HG02840 (cell line): ENCODE results near the gene CCDC142.

Experiments
- ATAC-seq: cut with Tn5 transposase; IDR thresholded peaks from one replicate; pipeline ENCODE4 v1.9.1; 2021; ENCODE audit warnings: mild to moderate bottlenecking, moderate library complexity, moderate number of reproducible peaks; ENCODE audit not compliant: unreplicated experiment, low FRiP score

The CCDC142 gene

DNA sequence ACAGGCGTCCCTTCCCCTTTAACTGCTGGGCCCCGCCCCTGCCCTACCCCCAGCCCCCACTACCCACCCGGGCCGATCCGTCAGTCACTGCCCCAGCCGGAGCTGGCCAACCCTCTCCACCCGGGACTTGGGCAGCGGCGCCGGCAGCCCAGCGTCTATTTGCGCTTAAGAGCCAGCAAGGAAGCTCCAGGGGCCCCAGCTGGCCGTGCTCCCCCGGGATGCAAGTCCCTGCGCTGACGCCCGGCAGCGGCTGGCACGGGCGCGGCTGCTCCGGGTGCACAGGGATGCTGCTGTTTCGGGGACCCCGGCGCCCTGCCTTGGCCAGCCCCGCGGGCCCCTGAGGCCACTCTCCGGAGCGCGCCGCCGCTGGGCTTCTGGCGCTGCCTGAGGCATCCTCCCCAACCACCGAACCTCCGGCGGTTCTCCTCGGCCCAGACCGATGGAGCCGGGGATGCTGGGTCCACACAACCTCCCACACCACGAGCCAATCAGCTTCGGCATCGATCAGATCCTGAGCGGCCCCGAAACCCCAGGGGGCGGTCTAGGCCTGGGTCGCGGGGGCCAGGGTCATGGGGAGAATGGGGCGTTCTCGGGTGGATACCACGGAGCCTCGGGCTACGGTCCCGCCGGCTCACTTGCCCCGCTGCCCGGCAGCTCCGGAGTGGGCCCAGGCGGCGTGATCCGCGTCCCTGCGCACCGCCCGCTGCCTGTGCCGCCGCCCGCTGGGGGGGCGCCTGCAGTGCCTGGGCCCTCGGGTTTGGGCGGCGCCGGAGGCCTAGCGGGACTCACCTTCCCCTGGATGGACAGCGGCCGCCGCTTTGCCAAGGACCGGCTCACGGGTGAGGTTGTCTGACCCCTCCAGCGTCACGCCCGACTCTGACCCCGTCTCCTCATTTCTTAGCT is 31.8 kb upstream of the CCDC142 start, which contains the start of gene TLX2:
TLX2 (plus strand) TSS at position 83 of the 903 bp plus-strand sequence; CDS start at position 440, 357 bp downstream.
- no peak for ATAC-seq

DNA sequence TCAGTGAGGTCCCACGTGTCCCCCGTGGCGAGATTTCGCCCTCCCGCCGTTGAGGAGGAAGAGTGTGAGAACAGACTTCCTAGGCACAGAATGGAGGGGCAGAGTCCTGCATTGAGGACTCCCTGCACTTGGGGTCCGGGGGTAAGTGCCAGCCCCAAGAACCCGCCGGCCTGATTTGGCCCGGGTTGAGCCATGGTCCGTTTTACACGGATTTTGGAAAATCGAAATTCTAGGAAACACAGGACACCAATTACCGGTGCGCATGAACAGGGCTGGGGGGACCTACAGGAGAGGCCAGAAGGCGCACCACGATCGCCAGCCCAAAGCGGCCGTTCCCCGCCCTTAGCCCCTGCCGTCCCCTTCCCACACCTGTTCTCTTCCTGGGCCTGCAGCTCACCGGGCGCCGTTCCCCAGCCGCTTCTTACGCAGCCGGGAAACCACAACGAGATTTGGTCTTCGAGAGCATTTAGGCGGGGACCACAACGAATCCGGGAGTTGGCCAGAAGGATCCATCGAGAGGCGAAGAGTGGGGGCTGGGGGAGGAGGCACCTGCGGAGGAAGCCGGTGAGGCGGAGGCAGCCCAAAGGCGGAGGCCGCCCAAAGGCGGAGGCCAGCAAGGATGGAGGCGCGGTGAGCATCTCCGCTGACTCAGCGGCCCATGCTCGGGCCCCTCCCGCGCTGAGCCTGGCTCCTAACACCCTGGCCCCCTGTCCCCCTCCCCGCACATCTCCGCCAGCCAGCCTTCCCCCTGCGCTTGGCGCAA is 31.0 kb upstream of the CCDC142 start:
- ATAC-seq: no peak

DNA sequence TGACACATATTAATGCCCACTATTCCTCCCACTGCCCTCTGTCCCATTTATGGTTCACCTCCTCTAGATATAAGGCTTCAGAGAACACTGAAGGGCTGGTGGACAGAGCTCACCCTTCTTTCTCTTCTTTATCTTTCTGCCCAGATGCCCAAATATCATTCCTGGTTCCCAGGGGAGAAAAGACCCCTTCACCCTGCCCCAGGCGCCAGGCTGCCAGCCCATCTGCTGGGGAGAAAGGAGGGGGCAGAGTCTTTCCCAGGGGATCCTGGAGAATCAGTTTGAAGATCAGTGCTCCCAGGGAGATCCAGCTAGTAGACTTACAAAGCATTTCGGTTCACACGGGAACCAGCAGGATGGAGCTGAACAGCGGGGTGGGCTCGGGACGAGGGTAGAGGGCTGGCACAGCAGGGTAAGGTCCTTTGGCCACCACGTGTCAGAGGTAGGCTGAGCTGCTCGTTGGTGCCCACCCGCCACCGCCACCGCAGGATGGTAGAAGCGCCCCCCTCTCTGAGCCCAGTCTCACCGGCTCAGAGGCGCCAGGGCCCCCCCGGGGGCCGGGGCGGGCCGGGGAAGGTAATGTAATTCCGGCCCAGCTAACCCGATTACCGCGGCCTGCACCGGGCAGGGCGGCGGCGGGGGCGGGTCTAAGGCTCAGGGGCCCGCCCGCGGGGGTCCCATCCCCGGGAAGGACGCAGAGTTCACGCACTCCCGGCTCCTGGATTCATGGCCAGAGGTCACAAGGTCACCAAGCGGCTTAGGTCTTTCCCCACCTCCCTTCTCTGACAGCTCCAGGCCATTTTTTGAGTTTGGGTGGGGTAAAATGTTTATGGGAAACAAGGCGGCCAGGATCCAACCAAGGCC is 30.2 kb upstream of the CCDC142 start:
- no peak for ATAC-seq

DNA sequence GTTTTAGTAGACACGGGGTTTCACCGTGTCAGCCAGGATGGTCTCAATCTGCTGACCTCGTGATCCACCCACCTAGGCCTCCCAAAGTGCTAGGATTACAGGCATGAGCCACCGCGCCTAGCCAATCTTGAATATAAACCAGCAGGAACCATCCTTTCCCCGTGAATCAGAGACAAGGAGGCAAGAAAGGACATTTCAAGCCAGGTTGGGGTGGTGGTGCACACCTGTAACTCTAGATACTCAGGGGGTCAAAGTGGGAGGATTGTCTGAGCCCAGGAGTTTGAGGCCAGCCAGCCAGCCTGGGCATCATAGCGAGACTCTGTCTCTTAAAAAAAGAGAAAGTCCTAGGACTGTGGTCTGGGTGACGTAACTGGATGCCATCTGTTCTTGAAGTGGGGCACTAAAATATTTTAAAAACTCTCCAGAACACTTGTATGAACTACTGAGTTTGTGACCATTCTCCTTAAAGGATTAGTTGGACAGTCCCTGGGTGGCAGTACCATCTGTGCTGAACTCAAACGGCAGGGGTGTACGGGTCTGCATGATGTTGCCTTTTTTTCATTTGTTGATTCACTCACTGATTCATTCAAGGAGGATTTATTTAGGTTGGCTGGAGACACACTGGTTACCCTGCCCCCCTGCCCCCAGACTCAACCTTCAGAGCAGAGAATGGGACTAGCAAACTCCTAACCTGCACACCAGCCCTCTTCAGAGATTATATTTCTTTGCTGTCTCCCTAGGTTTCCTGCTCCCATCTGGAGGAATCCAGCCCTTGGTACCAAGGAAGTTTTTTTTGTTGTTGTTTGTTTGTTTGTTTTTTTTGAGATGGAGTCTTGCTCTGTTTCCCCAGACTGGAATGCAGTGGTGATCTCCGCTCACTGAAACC is 28.5 kb upstream of the CCDC142 start:
- no peak for ATAC-seq

DNA sequence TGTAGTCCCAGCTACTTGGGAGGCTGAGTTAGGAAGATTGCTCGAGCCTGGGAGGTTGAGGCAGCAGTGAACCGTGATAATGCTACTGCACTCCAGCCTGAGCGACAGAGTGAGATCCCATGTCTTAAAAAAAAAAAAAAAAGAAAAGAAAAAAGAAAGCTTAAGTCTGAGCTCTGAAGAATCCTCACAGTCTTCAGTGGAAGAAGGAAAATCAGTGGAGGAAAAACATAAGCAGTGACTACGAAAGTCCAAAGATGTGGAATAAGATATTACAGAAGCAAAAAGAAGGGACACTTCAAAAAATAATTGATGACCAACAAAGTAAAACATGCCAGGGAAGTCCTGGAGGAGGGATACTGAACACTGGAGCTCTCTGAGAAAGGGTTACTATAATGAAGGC is 27.5 kb upstream of the CCDC142 start:
- ATAC-seq: no peak

DNA sequence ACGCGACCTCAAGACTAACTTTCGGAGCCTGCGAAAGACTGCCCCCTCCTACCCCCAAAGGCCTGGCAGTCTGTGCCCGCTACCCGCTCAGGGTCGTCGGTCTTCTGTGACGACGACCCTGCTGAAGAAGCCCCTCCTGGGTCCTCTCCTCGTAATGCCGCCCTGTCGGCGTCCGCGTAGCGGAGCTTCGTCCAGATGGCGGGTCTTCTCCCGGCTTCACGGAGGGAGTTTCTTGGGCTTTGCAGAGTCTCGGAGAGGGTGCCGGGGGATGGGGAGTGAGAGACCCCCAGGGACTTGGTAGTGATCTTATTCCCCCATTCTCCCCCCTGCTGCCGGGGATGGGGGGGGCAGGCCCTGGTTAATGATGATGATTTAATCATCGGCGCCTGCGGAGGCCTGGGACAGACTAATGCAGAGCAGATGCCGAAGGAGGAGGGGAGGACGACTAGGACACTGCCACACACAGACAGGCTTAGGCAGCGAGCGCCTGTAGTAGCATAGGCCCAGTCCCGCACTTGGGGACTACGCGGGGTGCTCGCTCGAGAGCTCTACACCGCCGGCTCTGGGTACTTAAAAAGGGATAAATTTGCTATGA is 25.2 kb upstream of the CCDC142 start:
- ATAC-seq: peak; percentile 11

DNA sequence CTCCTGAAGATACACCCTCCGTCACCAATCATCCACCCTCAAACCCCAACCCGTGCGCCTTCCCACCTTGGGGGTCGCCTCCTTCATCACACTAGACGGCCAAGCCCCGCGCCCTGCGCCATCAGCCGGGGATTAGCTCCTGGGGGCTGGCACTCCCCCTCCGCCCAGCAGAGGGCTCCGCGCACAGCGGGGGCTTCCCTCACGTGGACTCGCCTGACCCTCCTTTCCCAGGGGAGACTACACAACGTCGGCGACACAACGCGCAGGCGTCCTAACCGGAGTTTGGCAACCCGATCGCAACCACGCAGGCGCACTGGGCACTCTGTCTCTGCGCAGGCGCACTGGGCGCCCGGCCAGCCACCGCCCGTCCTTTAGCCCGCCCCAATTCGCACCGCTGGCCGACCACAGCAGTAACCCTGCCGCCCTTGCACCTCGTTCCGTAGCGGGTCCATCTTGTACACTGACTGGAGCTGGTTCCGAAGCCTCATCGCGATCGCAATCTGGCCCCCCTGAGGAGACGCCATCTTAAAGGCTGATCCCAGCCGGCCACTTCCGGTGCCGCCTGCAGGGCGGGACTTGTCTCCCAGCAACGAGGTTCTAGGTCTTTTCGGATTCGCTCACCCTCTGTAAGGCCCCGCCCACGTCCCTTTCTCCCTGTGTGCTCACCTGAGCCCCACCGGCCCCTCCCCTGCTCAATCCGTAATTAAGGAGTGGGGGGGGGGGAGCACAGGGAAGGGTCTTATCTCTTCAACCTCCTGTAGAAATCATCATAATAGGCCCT is 24.5 kb upstream of the CCDC142 start, which contains the start of gene PCGF1:
PCGF1 (minus strand) TSS at position 551 of the 781 bp plus-strand sequence; CDS start at position 524, 27 bp downstream.
- peak; percentile 92 for ATAC-seq

DNA sequence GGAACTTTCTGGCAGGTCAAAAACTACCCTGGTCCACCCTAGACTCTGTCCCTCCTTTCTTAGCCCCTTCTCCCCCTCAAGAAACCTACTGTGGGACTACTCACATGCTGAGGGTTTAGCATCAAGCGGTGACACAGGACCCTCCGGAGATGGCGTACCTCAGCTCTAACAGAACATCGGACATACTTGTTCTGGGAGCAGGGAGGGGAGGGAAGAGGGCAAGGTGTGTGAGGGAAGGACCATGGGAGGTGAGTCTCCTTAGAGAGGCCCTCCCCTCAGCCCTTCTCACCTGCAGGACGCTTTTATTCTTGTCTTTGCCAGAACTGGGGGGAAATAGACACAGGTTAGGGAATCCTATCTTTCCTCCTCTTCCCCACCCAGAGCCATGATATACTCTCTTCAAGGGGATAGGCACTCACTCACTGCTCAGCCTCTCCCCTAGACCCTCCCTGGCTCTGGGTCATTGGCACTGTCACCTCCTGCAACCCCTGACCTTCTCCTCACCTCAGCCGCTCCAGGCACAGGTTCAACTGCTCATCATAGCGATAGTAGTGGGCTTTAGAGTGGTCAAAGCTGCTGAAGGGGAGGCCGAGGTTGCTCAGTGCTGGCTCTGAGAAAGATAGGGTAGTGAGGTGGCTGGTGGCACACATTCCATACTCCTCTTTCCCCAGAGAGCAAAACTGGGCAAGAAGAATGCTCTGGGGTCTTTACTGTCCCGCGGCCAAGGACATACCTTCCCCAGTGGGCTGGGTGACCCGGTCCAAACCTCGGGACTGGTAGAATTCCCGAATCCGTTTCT is 22.8 kb upstream of the CCDC142 start:
- ATAC-seq: no peak

DNA sequence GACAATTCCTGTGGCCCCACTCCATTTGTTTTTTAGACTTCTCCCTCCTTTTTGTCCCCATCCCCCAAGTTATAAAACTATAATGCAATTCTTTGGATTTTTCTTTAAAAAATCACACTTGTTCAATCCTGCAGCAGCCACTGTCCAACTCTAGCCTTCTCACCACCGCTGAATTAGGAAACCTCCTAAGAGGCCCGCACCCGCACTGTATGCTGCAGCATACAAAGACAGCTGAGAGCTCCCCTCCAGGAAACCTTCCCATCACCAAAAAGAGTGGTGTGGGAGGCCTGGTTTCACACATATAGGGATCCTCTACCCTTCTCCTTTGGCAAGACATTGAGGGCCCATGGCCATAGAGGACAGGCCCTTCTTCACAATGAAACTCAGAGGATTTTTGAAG is 21.8 kb upstream of the CCDC142 start:
- ATAC-seq: no peak

DNA sequence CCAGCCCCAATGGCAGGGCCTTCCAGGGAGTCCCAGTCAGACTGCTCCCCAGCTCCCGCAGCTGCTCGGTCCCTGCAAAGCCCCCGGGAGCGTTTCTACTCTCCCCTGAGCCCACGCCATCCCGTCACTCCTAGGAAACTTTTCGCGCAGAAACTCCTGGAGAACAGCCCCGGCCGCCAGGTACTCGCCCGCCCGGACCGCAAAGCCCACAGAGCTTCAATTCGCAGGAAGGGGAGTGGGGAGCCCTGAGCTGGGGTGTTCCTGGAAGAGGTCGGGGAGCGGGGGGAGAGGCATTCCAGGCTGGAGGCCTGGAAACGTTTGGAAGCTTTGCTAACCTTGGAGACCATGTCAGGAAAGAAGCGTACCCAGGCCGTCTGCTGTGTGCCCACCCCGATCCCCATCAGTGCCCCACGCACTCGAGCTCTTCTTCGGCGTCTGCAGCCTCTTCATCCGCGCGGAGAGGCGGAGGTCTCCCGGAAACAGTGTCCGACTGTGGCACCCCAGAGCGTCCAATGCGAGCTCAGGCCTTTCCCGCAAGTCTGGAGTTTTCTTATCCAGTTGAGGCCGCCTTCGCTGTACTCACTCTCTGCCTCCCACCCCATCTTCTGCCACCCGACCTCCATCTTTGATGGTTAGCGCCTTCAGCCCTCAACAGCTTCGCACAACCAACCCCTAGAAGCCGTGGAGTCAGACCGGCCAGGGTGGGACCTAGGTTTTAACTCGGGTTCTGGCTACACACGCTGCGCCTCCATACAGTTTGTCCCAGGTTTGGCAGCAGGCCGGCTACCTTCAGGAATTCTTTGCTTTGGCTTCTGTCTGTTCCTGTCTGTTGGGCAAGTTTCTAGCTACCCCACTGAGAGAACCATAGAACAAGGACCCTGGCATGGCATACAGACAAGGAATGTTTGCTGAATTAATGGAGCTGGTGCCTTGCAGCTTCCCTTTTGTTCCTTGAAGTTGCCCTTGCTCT is 21.0 kb upstream of the CCDC142 start:
- ATAC-seq: no peak

DNA sequence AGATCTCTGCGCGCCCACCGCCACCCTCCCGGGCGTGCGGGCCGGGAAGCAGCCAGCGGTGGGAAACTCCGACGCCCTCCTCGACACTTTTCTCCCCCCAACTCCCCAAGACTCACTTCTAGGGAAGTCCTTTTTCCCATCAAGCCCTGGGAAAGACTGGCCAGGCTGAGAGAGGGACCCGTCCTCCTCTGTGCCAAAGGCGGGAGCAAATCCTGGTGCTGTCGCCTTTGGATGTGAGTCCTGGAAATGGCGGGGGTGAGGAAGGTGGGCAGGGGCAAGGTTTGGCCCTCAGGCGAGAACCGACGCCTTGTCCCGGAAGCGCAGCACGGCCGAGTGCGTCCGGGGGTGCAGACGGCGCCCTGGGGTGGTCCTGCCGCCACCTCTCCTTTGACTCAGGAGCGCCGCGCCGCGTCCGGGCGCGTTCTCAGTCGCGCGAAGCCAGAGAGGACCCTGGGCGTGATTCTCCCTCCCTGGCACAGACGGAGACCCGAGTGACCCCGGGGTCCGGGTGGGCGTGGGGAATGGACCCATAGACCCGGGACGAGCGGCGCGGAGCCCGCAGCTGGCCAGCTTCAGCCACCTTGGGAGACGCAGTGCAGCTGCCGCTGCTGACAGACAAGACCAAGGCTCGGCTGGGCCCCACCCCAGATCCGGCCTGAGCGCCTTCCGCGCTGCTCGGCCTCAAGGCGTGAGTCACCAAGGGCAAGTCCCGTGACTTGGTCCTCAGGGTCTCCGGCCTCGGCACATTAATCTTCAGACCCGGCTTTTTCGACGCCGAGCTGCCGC is 20.1 kb upstream of the CCDC142 start:
- ATAC-seq: no peak

DNA sequence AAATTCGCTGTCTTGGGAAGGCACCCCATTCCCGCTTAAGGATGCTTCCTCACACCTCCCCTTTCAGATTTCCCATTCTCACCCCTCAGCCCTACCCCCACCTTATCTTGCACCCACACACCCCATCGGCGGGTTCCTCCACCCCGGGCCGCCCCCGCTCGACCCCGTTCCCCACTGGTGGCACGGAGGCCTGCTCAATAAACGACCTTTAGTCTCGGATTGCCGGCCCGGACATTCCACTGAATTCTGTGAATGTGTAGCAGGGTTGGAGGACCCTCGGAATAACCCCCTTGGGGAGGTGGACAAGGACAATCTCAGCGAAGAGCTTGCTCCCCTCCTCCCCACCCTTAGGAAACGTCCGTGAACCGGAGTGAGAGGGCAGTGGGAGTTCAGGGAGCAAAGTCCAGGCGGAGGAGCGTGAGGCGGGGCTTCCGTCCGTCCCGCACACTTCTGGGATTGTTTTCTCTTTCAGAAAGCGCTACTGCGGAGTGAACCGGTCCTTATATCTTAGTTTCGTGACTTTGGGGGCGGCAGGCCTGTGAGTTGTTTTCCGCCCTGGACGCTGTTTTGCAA is 19.4 kb upstream of the CCDC142 start:
- ATAC-seq: no peak

DNA sequence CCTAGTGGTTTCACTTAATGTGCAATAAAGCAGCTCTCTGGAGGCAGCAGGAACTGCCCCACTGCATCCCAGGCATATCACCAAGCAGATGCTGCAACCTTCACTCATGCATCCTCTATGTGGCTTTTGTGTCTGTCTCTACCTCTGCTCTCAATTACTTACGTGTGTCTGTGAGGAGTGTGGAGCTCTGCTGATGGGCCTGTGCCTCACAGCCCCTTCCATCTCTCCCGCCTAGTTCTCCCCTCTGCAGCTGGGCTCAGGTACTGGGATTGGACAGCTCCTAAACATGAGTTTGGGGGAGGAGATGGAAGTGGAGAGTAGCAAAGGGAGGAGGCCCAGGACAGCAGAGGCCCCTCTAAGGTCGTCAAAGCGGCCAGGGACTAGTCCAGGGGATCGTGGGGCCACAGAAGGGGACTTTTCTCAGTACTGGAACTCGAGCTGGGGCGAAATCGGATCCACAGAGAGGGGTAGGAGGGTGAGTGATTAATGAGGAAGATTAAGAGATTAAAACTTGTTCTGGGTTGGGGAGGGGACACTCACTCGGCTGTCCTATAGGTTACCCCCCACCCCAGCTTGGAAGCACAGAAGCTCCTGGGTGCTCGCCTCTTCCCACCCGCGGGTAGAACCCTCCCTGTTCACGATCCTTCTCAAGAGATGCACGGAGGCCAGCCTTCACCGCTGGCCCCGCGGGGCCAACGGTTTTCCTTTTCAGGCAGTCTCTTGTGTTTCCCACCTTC is 18.7 kb upstream of the CCDC142 start:
- ATAC-seq: no peak

DNA sequence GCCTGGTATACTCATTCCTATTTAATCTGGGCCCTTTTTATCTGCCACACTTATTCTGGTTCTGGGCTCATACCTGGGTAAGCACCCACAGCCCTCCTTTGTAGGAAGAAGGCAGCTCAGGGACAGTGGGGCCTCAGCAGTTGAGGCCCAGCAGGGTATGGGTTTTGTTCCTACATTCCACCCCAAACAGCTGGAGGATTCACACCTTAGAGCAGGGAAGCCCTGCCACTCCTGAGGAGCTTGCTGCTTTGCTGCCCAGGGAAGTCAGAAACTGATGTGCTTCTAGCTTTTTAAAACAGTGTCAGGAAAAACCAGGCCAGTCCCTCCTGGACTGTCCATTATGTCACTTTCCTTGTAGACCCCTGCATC is 17.8 kb upstream of the CCDC142 start:
- ATAC-seq: no peak
